ENCODE results near the gene SH3PXD2A. TPM values are rescaled to one million over a fixed set of nuclear protein-coding genes. Genes with fewer than 3 reads are reported as not detected.

SH3PXD2A gene
- total RNA-seq, 1 experiment from 2014 or later: 13.4 TPM

- no peak overlapping the region for H3K4me3 ChIP-seq
- peaks cover 18% of the 10 kb centered on the region for H3K27me3 ChIP-seq (replicated peaks)
- H3K4me1 ChIP-seq (replicated peaks): peaks cover 13% of the 10 kb centered on the region
- no peaks in the 10 kb centered on the region for H3K36me3 ChIP-seq
- DNase-seq (ENCODE audit: low read depth in 1 of 2, low spot score in 2 of 2): no peak
- H3K27ac ChIP-seq: no peak overlapping the region
- H3K9me3 ChIP-seq (replicated peaks): 0 out of 2 replicates have a peak, but pooled peaks cover 3% of the 10 kb centered on the region
Observed at GRCh38 chr10:103555712-103556111, 299.7 kb downstream of the SH3PXD2A start.

- H3K27me3 ChIP-seq (replicated peaks): peaks cover 18% of the 10 kb centered on the region
- no peak for DNase-seq (ENCODE audit: low read depth in 1 of 2, low spot score in 2 of 2)
Observed at GRCh38 chr10:103555325-103555649, 300.1 kb downstream of the SH3PXD2A start.

GRCh38 chr10:103554488-103555324, 300.7 kb downstream of the SH3PXD2A start:
- Histone ChIP-seq H3K27ac (no peak overlapping the region), H3K4me1 (replicated peaks) (peaks cover 13% of the 10 kb centered on the region), H3K4me3 (peak overlapping the region; percentile 17), H3K9me3 (replicated peaks) (0 out of 2 replicates have a peak, but pooled peaks cover 3% of the 10 kb centered on the region), H3K27me3 (replicated peaks) (peaks cover 19% of the 10 kb centered on the region), H3K36me3 (no peaks in the 10 kb centered on the region)
- peak; percentile 37 to 66 for DNase-seq (ENCODE audit: low read depth in 1 of 2, low spot score in 2 of 2)

More at GRCh38 chr10:103555325-103555649, 300.1 kb downstream of the SH3PXD2A start:
- Histone ChIP-seq H3K4me3 (peak overlapping the region; percentile 17), H3K27ac (no peak overlapping the region), H3K36me3 (no peaks in the 10 kb centered on the region), H3K9me3 (replicated peaks) (0 out of 2 replicates have a peak, but pooled peaks cover 3% of the 10 kb centered on the region), H3K4me1 (replicated peaks) (peaks cover 13% of the 10 kb centered on the region)

GRCh38 chr10:103553743-103554487, 301.5 kb downstream of the SH3PXD2A start:
- no peak for DNase-seq (ENCODE audit: low read depth in 1 of 2, low spot score in 2 of 2)
- Histone ChIP-seq H3K9me3 (replicated peaks) (0 out of 2 replicates have a peak, but pooled peaks cover 3% of the 10 kb centered on the region), H3K4me1 (replicated peaks) (peaks cover 13% of the 10 kb centered on the region), H3K36me3 (no peaks in the 10 kb centered on the region), H3K4me3 (no peak overlapping the region), H3K27ac (no peak overlapping the region), H3K27me3 (replicated peaks) (peaks cover 18% of the 10 kb centered on the region)

- Histone ChIP-seq H3K4me1 (replicated peaks) (peaks cover 13% of the 10 kb centered on the region), H3K36me3 (no peaks in the 10 kb centered on the region), H3K4me3 (no peak overlapping the region), H3K27me3 (replicated peaks) (peaks cover 18% of the 10 kb centered on the region), H3K9me3 (replicated peaks) (0 out of 2 replicates have a peak, but pooled peaks cover 3% of the 10 kb centered on the region), H3K27ac (no peak overlapping the region)
- DNase-seq (ENCODE audit: low read depth in 1 of 2, low spot score in 2 of 2): no peak
Observed at GRCh38 chr10:103552856-103553742, 302.3 kb downstream of the SH3PXD2A start.

GRCh38 chr10:103551619-103552602, 303.5 kb downstream of the SH3PXD2A start:
- no peak for DNase-seq (ENCODE audit: low read depth in 1 of 2, low spot score in 2 of 2)
- Histone ChIP-seq H3K27ac (no peak overlapping the region), H3K27me3 (replicated peaks) (peaks cover 18% of the 10 kb centered on the region), H3K4me3 (no peak overlapping the region), H3K36me3 (no peaks in the 10 kb centered on the region), H3K4me1 (replicated peaks) (peaks cover 13% of the 10 kb centered on the region), H3K9me3 (replicated peaks) (0 out of 2 replicates have a peak, but pooled peaks cover 3% of the 10 kb centered on the region)

- Histone ChIP-seq H3K27me3 (replicated peaks) (peaks cover 12% of the 10 kb centered on the region), H3K4me3 (no peak overlapping the region), H3K27ac (no peak overlapping the region), H3K36me3 (no peaks in the 10 kb centered on the region), H3K9me3 (replicated peaks) (0 out of 2 replicates have a peak, but pooled peaks cover 3% of the 10 kb centered on the region), H3K4me1 (replicated peaks) (peaks cover 8% of the 10 kb centered on the region)
- no peak for DNase-seq (ENCODE audit: low read depth in 1 of 2, low spot score in 2 of 2)
Observed at GRCh38 chr10:103550229-103550628, 305.1 kb downstream of the SH3PXD2A start.

- Histone ChIP-seq H3K27me3 (replicated peaks) (peaks cover 12% of the 10 kb centered on the region), H3K4me3 (no peak overlapping the region), H3K27ac (no peak overlapping the region), H3K9me3 (replicated peaks) (no peaks in the 10 kb centered on the region), H3K4me1 (replicated peaks) (peaks cover under 1% of the 10 kb centered on the region), H3K36me3 (no peaks in the 10 kb centered on the region)
- DNase-seq (ENCODE audit: low read depth in 1 of 2, low spot score in 2 of 2): no peak
Observed at GRCh38 chr10:103549349-103549685, 306.1 kb downstream of the SH3PXD2A start.

GRCh38 chr10:103548581-103549348, 306.6 kb downstream of the SH3PXD2A start:
- Histone ChIP-seq H3K36me3 (no peaks in the 10 kb centered on the region), H3K4me1 (replicated peaks) (no peaks in the 10 kb centered on the region), H3K27ac (no peak overlapping the region), H3K9me3 (replicated peaks) (no peaks in the 10 kb centered on the region), H3K27me3 (replicated peaks) (peaks cover 12% of the 10 kb centered on the region), H3K4me3 (no peak overlapping the region)
- no peak for DNase-seq (ENCODE audit: low read depth in 1 of 2, low spot score in 2 of 2)

GRCh38 chr10:103548006-103548405, 307.4 kb downstream of the SH3PXD2A start:
- no peak overlapping the region for H3K4me3 ChIP-seq
- peaks cover 12% of the 10 kb centered on the region for H3K27me3 ChIP-seq (replicated peaks)
- no peak for DNase-seq (ENCODE audit: low read depth in 1 of 2, low spot score in 2 of 2)
- no peaks in the 10 kb centered on the region for H3K9me3 ChIP-seq (replicated peaks)
- H3K36me3 ChIP-seq: no peaks in the 10 kb centered on the region
- H3K4me1 ChIP-seq (replicated peaks): peaks cover 2% of the 10 kb centered on the region; the same call in 1 of the 2 replicates
- no peak overlapping the region for H3K27ac ChIP-seq

GRCh38 chr10:103547391-103547946, 307.9 kb downstream of the SH3PXD2A start:
- Histone ChIP-seq H3K36me3 (no peaks in the 10 kb centered on the region), H3K27ac (no peak overlapping the region), H3K4me1 (replicated peaks) (peaks cover 6% of the 10 kb centered on the region), H3K27me3 (replicated peaks) (peaks cover 12% of the 10 kb centered on the region), H3K9me3 (replicated peaks) (no peaks in the 10 kb centered on the region), H3K4me3 (no peak overlapping the region)
- DNase-seq (ENCODE audit: low read depth in 1 of 2, low spot score in 2 of 2): no peak

- H3K27me3 ChIP-seq (replicated peaks): peaks cover 7% of the 10 kb centered on the region
- H3K36me3 ChIP-seq: no peaks in the 10 kb centered on the region
- H3K4me1 ChIP-seq (replicated peaks): peaks cover 7% of the 10 kb centered on the region
- H3K4me3 ChIP-seq: no peak overlapping the region
- no peak overlapping the region for H3K27ac ChIP-seq
- no peaks in the 10 kb centered on the region for H3K9me3 ChIP-seq (replicated peaks)
- DNase-seq (ENCODE audit: low read depth in 1 of 2, low spot score in 2 of 2): no peak
Observed at GRCh38 chr10:103546401-103546800, 309.0 kb downstream of the SH3PXD2A start.
